Measurements from ENCODE around the gene MEF2C. TPM values are rescaled to one million over a fixed set of nuclear protein-coding genes. Genes with fewer than 3 reads are reported as not detected.

The MEF2C gene
- polyA plus RNA-seq, 5 donors, result 68.8 to 99.9 (median 84.6) TPM

DNA sequence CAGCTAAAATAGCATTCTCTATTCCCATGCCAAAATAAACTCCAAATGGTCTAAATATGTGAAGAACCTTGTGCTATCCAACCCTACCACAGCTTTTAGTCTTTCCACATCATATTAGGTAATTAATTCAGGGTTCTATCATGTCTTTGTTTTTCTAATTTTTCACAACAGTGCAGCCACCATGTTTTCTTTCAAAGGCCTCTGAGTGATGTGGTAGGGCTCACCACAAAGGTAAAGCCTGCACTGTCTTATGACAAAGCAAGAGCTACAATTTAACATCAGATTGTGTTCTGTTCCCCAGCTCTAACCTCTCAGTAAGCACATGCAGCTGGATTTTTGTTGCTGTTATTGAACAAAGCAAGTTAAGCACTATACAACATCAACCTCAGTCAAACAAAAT is 52.4 kb downstream of the MEF2C start:
- no peak for DNase-seq

DNA sequence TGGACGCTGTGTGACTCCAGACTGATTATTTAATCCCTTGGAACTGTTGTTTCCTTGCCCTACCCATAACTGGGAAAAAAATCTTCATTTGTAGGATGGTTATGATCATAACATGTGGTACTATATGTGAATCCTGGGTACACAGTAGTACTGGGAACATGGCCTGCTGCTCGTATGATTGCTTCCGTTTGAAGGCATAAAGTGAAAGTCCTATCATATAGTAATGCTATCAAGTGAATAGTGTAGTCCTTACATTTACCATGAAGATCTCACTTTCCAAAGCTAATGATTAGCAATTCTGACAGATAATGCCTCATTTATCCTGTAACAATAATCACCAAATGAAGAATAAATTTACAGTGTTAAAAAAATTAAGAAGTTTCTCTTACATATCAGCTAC is 53.2 kb downstream of the MEF2C start:
- no peak for DNase-seq

DNA sequence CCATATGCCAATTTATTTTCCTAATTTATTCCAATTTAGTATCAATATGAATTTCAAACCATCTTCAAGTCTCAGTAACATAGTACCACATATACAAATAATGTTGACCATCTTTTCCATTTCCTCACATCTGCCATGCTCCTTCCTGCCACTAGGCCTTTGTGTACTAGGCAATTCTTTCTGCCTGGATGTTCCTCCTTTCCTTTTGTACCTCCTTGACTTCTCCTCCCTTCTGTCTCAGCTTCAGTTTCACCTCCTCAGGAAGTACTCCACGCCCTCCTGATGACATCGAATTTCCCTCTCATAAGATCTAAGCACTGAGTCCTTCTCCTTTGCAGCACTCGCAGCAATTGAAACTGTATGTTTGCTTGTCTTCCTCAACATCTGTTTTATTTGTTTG is 53.9 kb downstream of the MEF2C start:
- DNase-seq, result no peak

DNA sequence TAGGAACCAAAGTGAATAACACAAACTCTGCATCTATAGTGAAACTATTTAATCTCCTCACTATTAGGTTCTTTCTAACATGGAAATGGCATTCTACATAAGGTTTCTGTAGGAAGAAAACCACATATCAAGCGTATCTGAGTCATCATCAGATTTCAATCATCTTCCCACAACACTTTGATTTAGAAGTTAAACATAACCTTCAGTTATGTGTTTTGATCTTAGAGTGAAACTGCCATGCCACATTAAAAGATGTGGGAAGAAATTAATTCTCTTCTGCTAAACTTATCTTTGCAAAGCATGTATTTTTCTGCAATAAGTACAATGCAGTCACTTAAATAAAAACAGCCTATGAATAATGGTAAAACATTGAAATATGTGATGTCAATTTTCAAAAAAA is 55.0 kb downstream of the MEF2C start:
- DNase-seq, result no peak

DNA sequence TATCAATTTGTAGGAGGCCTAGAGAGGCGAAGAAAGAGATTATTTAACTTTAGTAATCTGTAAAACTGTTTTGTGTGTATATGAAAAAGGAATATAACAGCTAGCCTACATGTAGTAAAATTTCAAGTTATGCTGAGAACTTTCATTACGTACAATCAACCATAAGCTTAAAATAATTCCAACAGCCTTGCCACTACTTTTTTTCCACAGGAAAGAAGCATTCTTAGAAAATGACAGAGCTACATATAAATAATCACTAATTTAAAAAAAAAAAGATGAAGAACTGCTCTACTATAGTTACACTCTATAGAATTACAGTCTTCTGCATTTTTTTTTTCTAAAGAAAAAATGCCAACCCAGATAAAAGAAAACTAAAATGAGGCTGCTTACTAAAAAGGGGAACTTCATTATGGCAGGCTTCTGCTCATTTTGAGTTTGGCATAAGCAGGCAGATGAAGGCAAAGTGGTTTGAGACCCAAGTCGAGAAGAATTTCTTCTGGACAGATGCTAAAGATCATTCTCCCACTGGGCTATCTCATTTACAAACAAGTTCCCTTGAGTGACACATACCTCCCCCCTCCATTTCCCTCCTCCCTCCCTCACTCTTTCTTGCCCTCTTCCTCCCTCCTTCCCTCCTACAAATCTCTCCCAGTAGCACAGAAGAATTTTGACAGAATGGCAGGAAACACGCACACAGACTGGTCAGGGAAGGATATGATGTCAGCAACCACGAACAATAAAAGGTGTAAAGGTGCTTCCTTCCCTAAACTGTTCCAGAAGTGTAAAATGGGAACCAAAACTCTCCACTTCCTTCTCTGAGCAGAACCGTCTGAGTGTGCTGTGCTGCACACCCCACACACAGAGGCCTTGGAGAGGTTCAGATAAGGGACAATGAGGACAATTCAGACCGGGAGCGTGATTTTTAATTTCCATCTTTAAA is 56.1 kb downstream of the MEF2C start:
- peak in 1 of 2 donors; percentile 49 for DNase-seq

DNA sequence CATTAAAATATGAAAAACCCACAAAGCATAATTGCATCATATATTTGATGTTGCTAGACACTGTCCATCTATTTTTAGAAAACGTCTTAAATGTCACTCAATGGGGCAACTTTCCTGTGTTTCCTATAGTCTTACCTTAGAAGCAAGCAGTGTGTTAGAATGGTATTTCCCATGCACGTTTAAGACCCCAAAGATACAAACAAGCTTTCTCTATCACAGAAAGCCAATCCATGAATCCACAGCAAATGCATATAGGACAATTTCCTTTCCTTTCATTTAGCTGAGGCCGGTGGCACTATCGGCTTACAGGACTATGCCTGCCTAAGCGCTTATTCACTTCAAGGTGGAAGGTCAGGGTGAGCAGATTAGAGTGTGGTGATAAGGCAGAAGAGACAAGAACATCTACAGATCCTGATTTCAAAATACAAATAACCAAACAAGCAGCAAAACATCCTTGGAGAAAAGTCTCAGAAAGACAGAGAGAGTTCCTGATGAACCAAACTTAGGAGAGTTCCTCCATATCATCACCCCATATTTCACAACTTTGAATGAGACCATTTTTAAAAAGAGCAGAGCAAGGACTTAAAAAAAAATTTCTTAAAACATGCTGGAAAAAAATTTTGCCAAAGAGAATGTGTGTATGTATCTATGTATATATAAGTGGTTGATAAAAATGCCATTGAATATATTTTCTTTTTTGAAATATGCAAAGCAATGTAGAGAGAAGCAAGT is 57.2 kb downstream of the MEF2C start:
- DNase-seq, result no peak

DNA sequence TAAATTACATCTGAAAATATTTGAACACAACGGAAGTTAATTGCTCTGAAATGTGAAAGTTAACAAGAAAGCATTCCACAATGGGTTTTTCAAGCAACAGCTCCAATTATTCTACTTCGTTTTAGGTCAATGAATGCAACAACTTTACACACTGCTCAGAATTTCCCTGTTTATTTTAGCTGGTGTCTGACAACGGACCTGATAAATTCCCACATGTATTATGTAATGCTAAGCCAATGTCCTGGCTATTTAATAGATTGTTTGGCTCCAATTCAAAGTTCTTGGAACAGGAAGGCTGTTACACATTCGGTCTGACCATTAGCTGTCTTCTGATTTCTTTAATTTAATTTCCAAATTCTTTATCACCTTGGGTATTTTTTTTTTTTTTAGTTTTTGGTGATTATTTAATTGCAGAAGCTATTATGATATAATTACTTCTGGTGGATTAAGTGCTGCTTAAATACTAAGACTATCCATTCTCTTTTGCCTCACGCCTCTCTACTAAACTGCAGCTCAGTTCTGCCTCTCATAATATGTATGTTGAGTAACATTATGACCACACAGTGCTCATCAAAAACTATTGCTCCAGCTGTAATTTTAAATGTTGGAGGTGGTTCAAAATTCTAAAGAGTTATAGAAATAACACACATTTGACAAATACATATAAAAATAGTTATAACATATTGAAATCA is 57.9 kb downstream of the MEF2C start:
- peak; percentile 79 to 83 for DNase-seq

DNA sequence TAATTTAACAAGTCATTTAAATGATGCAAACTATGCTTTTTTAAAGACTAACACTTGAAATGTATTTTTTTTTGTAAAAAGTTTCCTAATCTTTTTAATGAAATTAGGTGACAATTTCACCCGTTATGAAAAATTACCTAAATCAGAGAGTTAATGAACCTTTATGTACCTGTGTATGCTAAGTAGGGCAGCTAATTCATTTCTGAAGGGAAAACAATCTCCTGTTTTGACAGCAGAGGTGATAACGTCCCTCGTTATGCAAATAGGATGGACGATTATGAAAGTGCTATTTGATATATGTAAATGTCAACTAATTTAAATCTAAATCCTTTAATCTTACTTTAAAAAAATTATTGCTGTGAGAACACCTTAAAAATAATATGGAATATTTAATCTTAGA is 58.8 kb downstream of the MEF2C start:
- no peak for DNase-seq

DNA sequence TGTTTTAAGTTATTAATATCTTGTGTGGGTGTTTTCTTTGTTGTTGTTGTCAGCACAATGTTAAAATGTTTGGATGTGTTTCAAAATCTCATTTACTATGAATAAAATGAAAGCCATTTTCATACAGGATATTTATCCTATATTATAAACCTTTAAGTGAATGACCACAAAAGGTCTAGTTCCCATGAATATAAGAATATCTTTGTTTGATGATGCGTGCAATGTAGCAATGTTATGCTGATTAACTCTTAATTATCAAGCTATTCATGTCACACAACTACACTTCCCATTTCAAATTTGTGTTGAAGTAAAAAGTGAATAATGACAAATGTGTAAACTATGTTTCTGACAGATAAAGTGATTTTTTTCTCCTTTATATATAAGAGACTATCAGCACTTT is 59.8 kb downstream of the MEF2C start:
- no peak for DNase-seq

DNA sequence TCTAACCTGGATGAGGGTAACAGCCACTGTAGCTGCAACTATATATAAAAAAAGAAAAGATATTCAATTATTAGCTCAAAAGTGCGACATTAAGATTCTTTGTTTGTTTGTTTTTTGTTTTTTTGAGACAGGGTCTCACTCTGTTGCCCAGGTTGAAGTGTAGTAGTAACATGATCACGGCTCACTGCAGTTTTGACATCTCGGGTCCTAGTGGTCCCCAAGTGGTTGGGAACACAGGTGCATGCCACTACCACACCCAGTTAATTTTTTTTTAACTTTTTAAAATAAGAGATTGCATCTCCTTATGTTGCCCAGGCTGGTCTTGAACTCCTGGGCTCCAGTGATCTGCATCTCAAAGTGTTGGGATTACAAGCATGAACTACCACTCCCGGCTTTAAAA is 61.8 kb downstream of the MEF2C start:
- no peak for DNase-seq

DNA sequence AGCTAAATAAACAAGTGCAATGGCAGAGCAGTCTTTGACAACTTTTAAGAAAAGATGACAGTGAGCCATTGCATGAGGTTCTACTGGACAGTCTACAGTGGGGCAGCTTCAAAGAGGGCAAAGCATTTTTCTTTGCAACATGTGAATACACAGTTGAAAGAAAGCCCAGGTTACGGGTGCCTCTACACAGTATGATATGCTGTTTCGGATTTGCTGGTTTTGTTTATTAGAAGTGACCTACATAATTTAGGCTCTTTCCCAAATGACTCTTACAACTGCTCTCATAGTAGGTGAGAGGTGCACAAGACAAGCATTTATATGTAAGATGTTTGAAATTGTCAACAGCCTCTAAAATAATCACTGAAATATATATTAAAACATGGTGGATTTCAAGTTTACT is 62.4 kb downstream of the MEF2C start:
- DNase-seq, result no peak

DNA sequence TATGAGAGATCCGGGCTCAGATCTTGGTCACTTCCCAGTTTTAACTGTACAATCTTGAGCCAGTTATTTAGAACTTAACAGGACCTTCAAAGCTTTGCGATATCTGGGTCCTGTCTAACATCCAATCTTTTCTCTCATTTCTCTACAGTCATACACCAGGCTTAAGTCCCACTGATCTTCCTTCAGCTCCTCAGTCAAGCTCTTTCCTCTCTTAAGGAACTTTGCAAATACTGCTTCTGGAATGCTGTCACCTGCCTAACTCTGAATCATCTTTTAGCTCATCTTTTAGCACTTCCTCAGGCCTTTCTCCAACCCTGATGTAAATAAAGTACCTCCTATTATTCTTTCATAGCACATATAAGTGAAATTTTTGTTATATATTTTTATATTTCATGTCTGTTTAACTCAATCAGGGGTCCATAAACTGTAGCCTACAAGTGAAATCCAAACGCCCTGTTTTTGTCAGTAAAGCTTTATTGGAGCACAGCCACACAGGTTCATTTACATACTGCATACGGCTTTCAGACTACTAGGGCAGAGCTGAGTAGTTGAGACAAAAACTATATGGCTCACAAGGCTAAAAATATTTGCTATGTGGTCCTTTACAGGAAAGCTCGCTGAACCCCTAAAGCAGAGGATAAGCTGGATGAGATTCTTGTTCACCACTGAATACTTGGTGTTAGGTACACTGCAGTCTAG is 63.5 kb downstream of the MEF2C start:
- no peak for DNase-seq

DNA sequence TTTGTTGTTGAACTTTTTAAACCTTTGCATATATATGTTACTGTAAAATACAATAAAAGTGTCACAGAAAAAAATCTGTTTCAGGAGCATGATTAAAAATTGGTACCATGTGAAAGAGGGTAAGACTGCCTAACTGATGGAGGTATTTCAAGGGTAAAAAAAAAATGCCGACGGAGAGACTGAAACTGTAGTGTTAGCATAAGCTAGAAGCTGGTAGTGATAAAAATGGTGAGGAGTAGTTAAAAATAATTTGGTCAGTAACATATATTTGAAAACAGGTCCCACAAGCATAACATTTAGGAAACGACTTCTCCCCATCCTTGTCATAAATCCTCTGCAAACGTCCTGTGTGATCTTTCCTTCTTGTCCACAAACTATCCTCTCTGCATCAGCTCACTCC is 64.7 kb downstream of the MEF2C start:
- no peak for DNase-seq

DNA sequence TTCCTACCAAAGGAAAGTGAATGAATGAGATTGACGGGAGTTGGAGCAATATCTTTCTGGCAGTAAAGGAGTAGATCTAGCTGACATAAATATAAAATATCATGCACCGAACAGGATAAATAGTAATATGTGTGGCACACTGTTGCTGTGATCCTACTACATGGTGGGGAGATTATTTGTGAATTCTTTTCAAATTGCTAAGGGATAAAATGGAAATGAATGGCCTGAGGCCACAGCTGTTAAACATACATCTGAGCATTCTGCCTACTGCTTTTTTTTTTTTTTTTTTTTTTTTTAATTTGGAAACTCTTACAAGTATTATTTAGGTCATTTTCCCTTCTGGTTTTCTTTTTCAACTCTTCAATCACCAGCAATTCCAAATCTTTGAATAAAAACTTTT is 66.8 kb downstream of the MEF2C start:
- no peak for DNase-seq

DNA sequence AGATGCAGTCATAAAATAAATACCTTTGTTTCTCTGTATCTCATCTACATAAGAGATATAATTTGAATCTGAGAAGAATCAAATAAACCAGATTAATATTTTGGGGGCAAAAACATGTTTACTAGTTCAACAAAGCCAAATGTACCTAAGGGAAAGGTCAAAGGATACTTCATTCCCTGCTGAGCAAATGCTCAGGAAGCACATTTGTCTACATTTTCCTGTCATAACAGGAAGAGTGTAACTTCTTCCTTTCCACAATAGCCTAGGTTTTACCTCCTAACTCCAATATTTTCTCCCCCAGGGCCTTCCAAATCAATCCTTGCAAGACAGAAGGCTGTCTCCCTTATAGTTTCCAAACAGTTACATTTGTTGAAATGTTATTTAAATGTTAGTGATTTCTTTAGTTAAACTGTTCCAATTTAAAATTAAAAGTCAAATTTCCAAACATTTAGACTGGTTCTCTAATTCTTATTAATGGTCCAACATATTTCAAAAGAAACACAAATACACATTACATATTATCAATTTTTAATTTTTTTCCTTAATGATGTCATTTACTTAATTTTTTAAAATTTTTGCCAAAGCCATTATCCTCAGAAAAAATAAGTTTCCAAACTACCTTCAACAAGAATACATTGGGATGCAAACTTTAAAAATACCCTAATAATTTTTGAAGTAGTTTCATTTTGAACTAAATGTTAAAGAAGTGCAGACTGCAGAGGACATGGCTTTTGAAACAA is 67.8 kb downstream of the MEF2C start:
- DNase-seq, result no peak

DNA sequence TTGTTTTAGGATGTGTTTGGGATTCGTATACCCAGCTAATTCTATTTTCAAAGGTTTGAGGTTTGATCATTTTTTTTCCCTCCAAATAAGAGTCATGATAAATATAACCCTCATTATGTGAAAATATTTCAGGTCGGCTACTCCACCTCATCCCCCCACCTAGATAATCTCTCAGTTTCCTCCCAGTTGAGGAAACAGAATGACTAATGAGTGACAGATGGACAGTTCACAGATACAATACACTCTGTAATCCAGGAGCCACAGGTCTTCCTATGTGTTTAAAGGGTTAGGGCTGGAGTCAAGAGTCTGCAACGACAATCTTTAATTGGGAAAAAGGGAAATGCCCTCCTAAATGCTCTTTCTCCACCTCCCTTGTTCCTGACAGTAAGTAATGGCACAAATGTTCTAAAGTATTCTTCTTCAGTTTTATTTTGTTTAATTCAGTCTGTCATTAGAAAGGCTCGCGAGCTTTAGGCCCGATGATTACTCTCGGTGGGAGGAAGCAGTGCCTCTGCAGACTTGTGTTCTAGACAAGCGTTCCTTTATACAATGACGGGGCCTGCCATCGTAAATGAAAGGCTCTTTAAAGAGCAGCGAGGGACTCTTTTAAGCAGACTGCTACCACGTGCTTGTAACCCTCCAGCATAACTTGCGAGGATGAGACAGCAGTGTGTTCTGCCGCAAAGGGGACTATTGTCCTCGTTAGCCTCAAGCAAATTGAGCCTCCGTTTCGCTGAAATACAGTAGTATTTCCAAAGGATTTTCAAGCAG is 69.0 kb downstream of the MEF2C start:
- DNase-seq, result no peak

DNA sequence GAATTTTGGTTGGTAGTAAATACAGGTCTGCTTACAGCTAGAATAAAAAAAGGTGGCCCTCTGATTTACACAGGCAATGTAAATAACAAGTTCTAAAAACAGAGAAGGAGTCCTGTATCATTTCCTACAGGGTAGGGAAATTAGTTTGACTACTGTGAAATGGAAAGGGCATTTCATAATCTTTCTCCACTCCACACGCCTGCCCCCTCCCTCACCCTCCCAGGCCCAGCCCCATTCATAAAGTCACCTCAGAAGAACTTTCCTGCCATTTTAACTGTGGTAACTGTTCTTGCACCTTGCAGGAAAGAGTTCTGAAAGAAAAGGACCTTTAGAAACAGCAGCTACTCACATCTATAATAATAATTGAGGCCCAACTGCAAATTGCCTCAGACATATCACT is 69.7 kb downstream of the MEF2C start:
- DNase-seq, result no peak

DNA sequence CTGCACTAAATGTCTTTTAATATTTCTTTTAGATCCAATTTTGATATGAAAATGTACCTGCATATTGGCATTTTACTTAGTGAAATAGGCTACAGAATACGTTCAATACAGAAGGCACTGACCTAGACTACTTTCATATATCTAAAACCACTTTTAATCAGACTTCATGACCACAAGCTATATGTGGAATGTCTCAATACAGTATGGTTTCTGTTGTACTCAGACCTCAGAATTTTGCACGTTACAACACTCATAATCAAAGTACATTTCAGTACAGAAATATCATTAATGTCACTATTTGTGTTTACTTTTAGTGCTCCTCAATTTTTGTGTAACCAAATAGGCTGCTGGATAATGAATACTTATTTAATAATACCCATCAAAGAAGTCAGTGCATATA is 74.8 kb downstream of the MEF2C start:
- DNase-seq, result no peak

DNA sequence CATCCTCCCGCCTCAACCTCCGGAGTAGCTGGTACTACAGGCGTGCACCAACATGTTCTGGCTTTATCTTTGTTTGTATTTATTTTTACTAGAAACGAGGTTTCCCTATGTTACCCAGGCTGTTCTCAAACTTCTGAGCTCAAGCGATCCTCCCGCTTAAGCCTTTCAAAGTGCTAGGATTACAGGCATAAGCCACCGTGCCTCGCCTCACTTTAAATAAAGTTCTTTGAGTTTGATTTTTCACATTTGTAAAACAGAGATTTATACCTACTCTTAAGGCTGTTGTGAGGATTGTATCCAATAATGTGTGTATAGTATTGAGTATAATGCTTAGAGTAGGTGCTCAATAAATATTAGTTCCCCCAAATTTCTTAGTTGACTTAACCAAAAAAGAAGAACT is 75.7 kb downstream of the MEF2C start:
- no peak for DNase-seq

DNA sequence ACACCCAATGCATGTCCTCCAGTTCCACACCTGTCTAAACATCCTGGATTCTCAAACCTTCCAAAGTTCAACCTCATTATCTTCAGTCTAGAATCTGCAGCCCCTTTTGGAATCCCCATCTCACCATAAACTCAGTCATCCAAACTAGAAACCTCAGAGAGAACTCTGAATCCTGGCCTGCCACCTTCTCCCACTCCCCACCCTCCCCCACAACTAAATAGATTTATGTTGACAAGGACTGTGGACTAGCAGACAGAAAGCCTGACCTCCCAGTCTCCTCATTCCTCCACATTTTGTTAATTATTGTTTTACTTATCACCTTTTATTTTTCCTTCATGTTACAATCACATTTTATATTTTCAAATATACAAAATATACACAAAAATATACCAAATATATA is 76.6 kb downstream of the MEF2C start:
- no peak for DNase-seq
